HG02623 (cell line): ENCODE data around the gene SRPK2.

Experiments used
- ATAC-seq: cut with Tn5 transposase; IDR thresholded peaks from one replicate; pipeline ENCODE4 v1.9.1; 2021; ENCODE audit warnings: moderate library complexity; ENCODE audit not compliant: unreplicated experiment

SRPK2 gene

GRCh38 chr7:105153531-105153930 is 235.2 kb downstream of the SRPK2 start:
- ATAC-seq, result no peak

GRCh38 chr7:105151152-105151551 is 237.6 kb downstream of the SRPK2 start:
- ATAC-seq, result no peak

DNA sequence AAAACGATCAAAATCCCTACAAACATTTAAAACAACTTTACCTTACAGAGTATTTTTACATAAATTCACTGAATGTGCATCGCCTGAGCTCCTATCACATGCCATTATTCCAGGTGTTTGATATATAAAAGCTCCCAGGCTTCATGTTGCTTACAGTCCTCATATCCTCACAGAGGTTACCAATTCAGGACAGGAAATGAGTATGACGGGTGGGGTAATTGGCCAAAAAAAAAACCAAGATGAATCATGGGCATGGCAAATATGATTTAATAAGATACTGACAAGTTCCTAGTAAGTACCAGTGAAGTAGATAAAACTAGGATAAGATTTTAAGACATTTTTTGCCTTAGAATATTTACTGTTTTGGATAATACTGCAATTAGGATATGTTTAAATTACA is 238.9 kb downstream of the SRPK2 start:
- no peak for ATAC-seq

DNA sequence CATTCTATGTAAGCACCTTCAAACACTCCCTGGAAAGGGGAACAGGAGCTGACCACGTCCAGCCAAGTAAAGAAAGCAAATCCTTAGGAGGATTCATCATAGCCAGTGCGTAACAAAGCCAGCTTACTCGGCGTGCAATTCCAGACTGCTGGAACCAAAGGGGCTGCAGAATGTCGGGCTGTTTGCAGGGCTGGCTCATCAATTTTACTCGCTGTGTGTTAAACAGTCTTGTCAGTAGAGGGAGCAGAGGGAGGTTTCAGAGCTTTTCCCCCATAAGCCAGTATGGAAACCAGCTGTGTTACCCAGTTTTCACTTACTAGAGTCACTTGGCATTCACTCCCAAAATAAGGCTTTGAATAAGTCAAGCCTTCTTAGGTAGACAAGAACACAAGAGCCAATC is 247.7 kb downstream of the SRPK2 start:
- no peak for ATAC-seq

GRCh38 chr7:105139381-105139780 is 249.3 kb downstream of the SRPK2 start:
- no peak for ATAC-seq

DNA sequence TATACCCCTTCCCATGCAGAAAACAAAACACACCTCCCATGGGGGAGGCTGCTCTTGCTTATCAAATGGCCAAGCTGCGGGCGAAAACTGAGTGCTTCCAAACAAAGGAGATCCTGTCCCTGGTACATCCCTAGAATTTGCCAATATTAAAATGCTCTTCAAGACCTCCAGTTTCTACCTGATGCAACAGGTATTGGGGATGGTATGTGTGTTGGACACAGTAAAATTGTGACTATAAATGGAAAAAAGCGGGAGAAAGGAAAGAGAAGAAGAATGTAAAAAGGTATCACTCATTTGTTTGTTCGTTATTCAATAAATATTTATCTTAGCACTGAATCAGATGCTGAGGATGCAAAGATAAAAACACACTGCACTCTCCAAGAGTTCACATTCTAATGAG is 250.8 kb downstream of the SRPK2 start:
- ATAC-seq, result no peak

GRCh38 chr7:105136221-105136620 is 252.5 kb downstream of the SRPK2 start:
- ATAC-seq, result no peak

- no peak for ATAC-seq
Observed at GRCh38 chr7:105133986-105134655, 254.6 kb downstream of the SRPK2 start.

- no peak for ATAC-seq
Observed at GRCh38 chr7:105133358-105133757, 255.4 kb downstream of the SRPK2 start.

- no peak for ATAC-seq
Observed at GRCh38 chr7:105132835-105133234, 255.9 kb downstream of the SRPK2 start.

DNA sequence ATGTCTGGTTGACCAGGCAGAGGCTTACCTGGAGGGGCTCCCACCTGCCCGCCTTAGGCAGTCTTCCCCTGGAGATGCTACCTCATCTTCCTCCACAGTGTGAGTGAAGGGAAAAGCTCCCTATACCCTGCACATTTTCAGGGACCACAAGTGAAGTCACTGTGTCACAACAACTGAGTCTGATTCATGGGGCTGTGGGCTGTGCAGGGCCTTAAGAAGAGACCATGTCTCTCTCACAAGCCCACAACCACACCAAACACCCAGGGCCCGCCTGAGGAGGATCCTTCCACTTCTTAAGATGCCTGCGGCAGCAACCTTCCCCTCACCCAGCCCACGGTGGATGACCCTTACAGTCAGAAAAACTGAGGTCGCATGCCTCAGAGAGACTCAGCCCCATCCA is 256.4 kb downstream of the SRPK2 start:
- no peak for ATAC-seq

- ATAC-seq, result no peak
Observed at GRCh38 chr7:105131890-105132289, 256.8 kb downstream of the SRPK2 start.

DNA sequence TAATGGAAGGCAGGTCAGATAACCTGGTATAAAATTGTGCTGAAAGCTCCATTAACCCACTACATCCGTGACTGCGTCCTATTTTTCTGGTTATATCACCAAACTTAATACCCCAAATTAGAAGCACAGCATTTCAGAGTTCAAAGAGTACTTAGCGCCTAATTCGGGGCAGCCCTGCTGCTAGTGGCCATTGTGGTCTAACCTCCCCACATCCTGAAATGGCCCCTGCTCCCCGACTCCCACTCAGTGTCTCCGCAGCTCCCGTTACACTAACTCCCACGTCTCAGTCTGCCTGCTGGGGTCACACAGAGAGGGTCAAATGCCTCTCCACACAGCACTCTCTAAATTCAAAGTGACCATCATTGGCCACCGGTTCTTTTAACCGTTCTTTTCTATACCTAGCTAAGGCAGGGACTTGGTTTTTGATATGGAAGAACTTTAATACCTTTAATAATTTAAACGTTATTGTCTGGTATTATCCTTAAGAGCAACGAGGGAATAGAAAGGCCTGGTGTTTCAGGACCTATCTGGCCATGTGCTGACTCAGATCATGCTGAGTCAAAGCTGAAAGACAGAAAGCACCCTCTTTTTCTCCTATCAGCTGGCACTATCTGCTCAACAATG is 257.6 kb downstream of the SRPK2 start:
- no peak for ATAC-seq

DNA sequence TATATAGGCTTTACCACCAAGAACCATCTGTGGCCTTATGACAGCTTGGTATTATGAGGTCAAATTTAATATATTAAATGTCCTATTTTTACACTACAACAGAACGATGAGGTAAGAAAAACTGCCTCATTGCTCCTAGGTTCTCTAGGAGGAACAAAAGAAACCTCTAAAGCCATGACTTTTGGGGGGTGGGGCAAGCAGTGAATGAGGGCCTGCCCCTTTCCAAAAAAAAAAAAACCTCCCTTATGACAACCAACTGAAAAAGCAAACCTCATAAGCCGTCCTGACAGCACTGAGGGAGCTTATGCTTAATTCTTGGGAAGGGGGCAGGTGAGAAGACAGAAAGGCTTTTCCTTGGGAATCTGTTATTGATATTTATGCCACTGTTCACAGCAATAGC is 258.1 kb downstream of the SRPK2 start:
- no peak for ATAC-seq

- no peak for ATAC-seq
Observed at GRCh38 chr7:105130048-105130447, 258.7 kb downstream of the SRPK2 start.

DNA sequence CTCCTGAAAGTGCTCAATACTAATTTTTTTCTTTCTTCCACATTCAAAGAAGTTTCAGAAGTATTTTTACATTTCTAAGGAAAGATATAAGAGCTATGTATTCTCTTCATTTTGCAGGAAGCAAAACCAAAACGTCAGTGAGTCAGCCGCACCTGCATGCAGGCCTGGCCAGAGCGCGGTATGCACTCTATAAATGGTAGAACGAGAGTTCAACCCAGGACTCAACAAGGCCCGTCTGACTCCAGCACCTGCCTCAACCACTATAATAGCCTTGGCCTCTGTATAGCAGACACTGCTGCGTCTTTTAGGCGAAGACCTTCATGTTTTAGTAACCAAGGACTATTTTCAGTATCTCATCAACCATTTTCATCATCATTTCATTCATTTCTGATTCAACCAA is 261.5 kb downstream of the SRPK2 start:
- no peak for ATAC-seq

DNA sequence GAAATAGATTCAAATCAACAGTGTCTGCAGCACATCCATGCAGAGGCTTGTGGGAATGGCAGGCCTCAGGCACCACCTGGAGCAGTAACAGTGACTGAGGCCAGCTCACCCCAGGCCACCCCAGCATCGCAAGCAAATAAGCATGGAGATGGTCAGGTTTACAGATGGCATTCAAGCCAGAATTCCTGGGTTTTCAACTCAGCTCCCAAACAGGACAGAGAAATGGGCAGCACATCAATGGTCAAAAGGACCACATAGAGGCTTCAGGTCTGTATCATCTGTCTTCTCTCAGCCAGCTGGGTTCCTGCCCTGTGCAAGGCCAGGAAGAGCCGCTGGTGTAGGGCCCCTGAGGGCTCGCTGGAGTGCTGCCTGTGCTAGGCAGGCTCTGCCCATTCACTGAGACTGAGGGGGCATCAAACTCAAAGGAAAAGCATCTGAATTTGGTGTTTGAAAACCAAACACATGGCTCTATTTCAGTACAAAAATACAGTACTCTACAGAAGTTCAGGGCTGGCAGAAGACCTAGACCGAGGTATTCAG is 262.2 kb downstream of the SRPK2 start:
- ATAC-seq, result no peak

DNA sequence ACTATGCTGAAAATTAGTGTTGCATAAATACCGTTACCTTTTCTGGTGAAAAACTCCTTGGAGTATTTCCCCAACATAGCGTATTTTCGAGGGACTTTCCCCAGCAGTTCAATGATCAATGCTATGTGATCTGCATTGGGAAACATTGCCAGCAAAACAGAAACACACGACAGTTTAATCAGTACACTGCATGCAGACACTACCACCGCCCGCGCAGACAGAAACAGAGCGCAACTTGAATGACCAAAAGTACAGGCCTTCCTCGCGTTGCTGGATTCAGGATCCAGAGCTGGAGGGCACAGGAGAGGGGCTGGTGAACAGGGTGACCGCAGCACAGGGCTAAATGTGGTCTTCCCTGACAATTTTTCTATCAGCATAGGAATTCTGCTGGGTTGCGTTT is 263.0 kb downstream of the SRPK2 start:
- no peak for ATAC-seq

DNA sequence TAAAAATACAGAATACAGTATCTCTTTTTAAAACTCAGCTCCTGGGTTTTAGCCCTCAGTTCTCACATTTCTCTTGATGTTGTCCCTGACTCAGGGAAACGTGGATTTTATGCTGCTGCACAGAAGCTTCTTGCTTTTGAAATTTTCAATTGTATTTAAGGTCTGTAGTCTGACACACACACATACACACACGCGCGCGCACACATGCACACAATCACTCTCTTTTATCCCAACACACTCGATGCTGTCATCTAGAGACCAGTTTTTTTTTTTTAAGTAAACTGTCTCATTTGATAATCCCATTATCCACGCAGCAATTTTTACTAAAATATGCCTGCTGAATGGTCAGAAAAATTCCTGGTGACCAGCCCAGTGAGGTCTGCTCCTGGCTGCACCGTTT is 266.1 kb downstream of the SRPK2 start:
- ATAC-seq, result no peak

- ATAC-seq, result no peak
Observed at GRCh38 chr7:105118612-105119600, 269.8 kb downstream of the SRPK2 start.
